ENCODE measurements around the gene VCAN.

GRCh38 chr5:83568186-83568585 lies 96.6 kb downstream of the VCAN start:
- no peak for TF ChIP-seq EZH2 (IDR thresholded peaks at IDR 0.05)
- TF ChIP-seq POLR2AphosphoS5 (IDR thresholded peaks at IDR 0.05; ENCODE audit: borderline replicate concordance, low read depth, low read length), result no peak
- TF ChIP-seq FOXP2 (optimal IDR thresholded peaks at IDR 0.05; ENCODE audit: control extremely low read depth, extremely low read length, insufficient read depth), result no peak

Data from SK-N-MC (cell line).